Vagina (tissue), 2 donors: ENCODE data around the gene TNFAIP8L3.

Experiments used
- POLR2A ChIP-seq, 2 donors: fragments of 450-650 bp; IDR thresholded peaks; one replicate each; pipeline ENCODE4 v1.6.1; 2017; ENCODE audit warnings: antibody characterized with exemption in 2 of 2, mild to moderate bottlenecking in 2 of 2, moderate library complexity in 2 of 2
- POLR2AphosphoS5 ChIP-seq, 2 donors: sonication (generic); formaldehyde crosslinking; IDR thresholded peaks; one replicate each; pipeline ENCODE4 v1.9.0; 2017; ENCODE audit warnings: antibody characterized with exemption in 2 of 2, mild to moderate bottlenecking in 2 of 2, low read depth in 1 of 2; ENCODE audit not compliant: insufficient read depth in 1 of 2
- TF ChIP-seq, protein P1 (sequence below), 3 experiments: fragments of 450-650 bp in 2 of 3; fragments of 200-600 bp in 1 of 3; sonication (generic) in 1 of 3; IDR thresholded peaks; one replicate each; pipeline ENCODE4 v1.5.1; 2017 to 2019; ENCODE audit warnings: antibody characterized with exemption in 3 of 3, mild to moderate bottlenecking in 2 of 3, moderate library complexity in 2 of 3

DNA sequence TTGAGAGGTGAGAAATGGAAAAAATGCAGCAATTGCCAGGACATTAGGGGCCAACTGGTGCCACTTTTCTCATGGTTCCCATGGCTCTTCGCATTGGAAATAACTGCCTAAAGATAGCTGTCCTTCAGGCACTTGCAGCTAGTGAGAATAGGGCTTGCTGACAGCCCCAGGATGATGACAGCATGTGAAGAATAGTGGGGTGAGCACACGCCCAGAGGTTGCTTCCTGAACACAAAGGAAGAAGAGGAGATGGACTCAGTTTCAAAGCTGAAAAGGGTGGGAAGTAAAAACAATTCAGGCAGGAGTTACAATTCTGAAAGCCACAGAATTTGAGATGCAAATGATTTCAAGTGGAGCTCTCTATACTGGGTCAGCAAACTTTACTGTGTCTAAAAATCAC, 45.6 kb downstream of the TNFAIP8L3 start:
- TF ChIP-seq, protein P1, sequence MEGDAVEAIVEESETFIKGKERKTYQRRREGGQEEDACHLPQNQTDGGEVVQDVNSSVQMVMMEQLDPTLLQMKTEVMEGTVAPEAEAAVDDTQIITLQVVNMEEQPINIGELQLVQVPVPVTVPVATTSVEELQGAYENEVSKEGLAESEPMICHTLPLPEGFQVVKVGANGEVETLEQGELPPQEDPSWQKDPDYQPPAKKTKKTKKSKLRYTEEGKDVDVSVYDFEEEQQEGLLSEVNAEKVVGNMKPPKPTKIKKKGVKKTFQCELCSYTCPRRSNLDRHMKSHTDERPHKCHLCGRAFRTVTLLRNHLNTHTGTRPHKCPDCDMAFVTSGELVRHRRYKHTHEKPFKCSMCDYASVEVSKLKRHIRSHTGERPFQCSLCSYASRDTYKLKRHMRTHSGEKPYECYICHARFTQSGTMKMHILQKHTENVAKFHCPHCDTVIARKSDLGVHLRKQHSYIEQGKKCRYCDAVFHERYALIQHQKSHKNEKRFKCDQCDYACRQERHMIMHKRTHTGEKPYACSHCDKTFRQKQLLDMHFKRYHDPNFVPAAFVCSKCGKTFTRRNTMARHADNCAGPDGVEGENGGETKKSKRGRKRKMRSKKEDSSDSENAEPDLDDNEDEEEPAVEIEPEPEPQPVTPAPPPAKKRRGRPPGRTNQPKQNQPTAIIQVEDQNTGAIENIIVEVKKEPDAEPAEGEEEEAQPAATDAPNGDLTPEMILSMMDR (IDR thresholded peaks at IDR 0.05): no peak
- no peak for TF ChIP-seq POLR2A (IDR thresholded peaks at IDR 0.05)
- TF ChIP-seq POLR2AphosphoS5 (IDR thresholded peaks at IDR 0.05; ENCODE audit: insufficient read depth in 1 of 2, low read depth in 1 of 2): no peak
